Activated CD8-positive, alpha-beta memory T cell treated with anti-CD3 and anti-CD28 coated beads for 36 hours (primary cell): ENCODE measurements around the gene B9D1. TPM values are rescaled to one million over a fixed set of nuclear protein-coding genes. Genes with fewer than 3 reads are reported as not detected.

ENCODE experiments used
- CTCF ChIA-PET: fragments of 350-600 bp; sonication (Branson Sonifier 250); formaldehyde crosslinking; loops from one replicate; lab custom pipeline; 2021; ENCODE audit warnings: antibody characterized with exemption; lab: Charles Lee
- POLR2A ChIA-PET: fragments of 350-600 bp; sonication (Branson Sonifier 250); formaldehyde crosslinking; loops from one replicate; lab custom pipeline; 2021; ENCODE audit warnings: antibody characterized with exemption; lab: Charles Lee
- total RNA-seq, 2 experiments: library from RNA; stranded (reverse); gene quantifications; one replicate each; pipeline ENCODE4 v1.2.3, GENCODE V29; 2021

Gene B9D1
- total RNA-seq, 2 experiments from 2014 or later, result 7.5 to 9.2 TPM

- ChIA-PET CTCF (no interaction called here), POLR2A (no interaction called here)
Observed at GRCh38 chr17:19301274-19301951, 61.1 kb downstream of the B9D1 start.

DNA sequence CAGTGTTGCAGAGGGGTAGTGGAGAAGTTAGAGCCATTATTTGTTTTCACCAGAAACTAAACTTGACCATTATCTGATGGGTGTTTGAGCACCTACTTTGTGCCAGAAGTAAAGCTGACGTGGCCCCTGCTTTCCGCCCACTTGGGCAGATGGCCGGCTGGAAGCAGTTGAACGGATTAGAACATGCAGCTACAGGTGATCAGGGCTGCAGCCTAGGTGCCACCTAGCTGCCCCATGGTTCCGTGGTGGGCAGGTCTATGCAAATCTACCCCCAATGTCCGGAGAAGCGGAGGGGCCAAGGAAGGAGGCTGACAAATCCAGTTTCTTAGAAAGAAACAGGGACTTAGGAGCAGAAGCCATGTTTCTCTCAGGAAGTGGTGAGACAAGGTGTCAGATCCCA, 62.7 kb downstream of the B9D1 start:
- CTCF ChIA-PET, result interaction anchor here (0.8 kb wide), 1 partner anchor 16 kb away, joined by 3 read pairs; no protein-coding TSS in a partner anchor
- POLR2A ChIA-PET, result no interaction called here

DNA sequence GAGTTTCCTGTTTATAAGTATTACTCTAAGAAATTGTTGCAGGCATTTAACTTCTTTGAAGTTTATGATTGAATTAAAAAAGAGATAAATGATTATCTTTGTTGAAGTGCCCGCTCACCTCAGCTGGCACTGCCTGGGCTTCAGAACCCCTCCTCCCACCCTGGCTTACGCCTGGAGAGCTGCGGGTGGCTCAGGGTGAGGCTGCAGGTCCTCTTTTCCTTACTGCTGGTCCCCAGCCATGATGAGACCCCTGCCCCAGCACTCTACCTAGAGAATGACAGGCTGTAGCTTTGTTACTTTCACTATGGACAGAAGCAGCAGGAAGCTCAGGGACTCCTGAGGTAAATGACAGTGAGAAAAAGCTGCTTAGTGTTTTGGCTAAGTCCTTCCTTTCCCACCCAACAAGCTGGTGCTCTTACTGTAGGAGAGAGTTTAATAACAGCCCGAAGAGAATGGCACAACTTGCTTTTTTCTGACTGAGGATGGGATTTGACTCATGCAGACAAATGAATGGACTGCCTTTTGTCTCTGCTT, 63.2 kb downstream of the B9D1 start:
- ChIA-PET POLR2A (no interaction called here), CTCF (no interaction called here)

- CTCF ChIA-PET, result interaction anchor here (0.6 kb wide), 1 partner anchor 53 kb away, joined by 3 read pairs; no protein-coding TSS in a partner anchor
- POLR2A ChIA-PET, result no interaction called here
Observed at GRCh38 chr17:19298569-19299213, 63.8 kb downstream of the B9D1 start.

- CTCF ChIA-PET, result no interaction called here
- POLR2A ChIA-PET, result no interaction called here
Observed at GRCh38 chr17:19296786-19297778, 65.4 kb downstream of the B9D1 start.

GRCh38 chr17:19295473-19296135, 66.9 kb downstream of the B9D1 start:
- POLR2A ChIA-PET, result no interaction called here
- CTCF ChIA-PET, result interaction anchor here (0.7 kb wide), 1 partner anchor 9 kb away, joined by 3 read pairs; no protein-coding TSS in a partner anchor

- CTCF ChIA-PET, result no interaction called here
- POLR2A ChIA-PET, result interaction anchor here (0.7 kb wide), 1 partner anchor 11 kb away, joined by 4 read pairs; no protein-coding TSS in a partner anchor
Observed at GRCh38 chr17:19294443-19294842, 68.1 kb downstream of the B9D1 start.

Other genes with a start within 250 kb of the B9D1 start
- 1 to 10 TPM; 1.4 TPM for gene GRAPL, start 235.1 kb downstream of the B9D1 start, total RNA-seq
- 10 to 100 TPM; 10.2 to 11.5 TPM for gene EPN2, start 125.4 kb downstream of the B9D1 start, total RNA-seq
- 10 to 100 TPM; 18.5 to 19.1 TPM for gene MAPK7, start 15.8 kb upstream of the B9D1 start, total RNA-seq
- gene MFAP4, start 24.5 kb upstream of the B9D1 start, total RNA-seq, result not detected
- under 1 TPM; 0.06 to 0.27 TPM for gene RNF112, start 48.5 kb upstream of the B9D1 start, total RNA-seq
- under 1 TPM; 0.27 to 0.30 TPM for gene SLC47A1, start 171.1 kb upstream of the B9D1 start, total RNA-seq